ENCODE results near the gene IRAK1.
A peak's percentile ranks its signal among the peaks of the same experiment; 100 is the strongest.

The IRAK1 gene

DNA sequence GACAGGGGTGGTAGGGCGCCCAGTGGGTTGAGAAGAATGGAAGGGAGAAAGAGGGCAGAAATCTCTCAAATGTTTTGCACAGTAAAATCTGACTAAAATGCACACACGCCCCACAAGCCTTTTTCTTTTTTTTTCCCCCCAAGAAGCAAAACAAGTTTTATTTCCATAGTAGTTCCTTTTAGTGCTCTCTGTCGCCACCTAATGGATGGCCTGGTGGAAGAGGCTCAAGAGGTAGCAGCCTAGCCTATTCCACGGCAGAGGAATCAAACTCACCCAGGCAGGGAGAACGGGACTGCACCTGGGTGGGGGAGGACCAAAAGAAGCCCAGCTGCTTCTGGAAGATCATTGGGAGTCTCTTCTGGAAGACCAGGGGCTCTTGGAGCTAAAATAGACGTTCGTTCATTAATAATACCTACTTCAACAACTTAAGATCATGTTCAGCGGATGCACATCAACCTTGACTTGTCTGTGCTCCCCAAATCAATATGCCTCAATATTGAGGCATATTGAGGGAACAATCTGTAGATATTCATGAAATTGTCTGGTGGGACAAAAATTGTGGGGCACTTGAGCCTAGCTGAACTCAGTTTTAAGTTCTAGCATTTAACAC is 31.6 kb upstream of the IRAK1 start:
- H3K27me3 ChIP-seq (ENCODE audit: insufficient read depth, low read length), result no peaks in the 10 kb centered on the region
- peaks cover 18% of the 10 kb centered on the region for H3K4me1 ChIP-seq (ENCODE audit: control insufficient read depth, insufficient read depth, low read length, unreplicated experiment)
- H3K36me3 ChIP-seq (ENCODE audit: insufficient read depth, low read length), result no peaks in the 10 kb centered on the region
- no peak overlapping the region for H3K27ac ChIP-seq (ENCODE audit: low read depth, low read length)
- no peak overlapping the region for H3K4me3 ChIP-seq (ENCODE audit: low read depth, low read length)
- H3K79me2 ChIP-seq (ENCODE audit: control insufficient read depth, insufficient read depth, low read length, unreplicated experiment), result peaks cover 40% of the 10 kb centered on the region
- no peak overlapping the region for H2AFZ ChIP-seq (ENCODE audit: low read length, unreplicated experiment)

DNA sequence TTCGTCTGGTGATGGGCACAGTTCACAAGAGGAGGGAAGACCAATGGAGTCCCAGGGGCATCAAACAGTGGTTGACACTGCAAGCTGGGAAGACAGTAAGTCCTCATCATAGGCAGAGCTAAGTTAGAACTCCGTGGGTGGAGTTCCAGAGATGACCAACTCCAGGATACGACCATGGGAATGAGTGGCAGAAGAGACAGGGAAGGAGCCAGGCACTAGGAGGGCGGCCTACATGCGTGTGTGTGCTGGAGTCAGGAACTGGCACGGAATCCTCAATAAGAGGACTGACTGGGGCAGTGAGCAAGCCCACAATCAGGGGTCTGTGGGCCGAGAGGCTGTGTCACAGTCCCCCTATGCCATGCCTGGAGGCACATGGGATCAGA is 30.4 kb upstream of the IRAK1 start:
- Histone ChIP-seq H3K36me3 (ENCODE audit: insufficient read depth, low read length) (no peaks in the 10 kb centered on the region), H3K4me1 (ENCODE audit: control insufficient read depth, insufficient read depth, low read length, unreplicated experiment) (peaks cover 26% of the 10 kb centered on the region), H3K79me2 (ENCODE audit: control insufficient read depth, insufficient read depth, low read length, unreplicated experiment) (peaks cover 39% of the 10 kb centered on the region)

DNA sequence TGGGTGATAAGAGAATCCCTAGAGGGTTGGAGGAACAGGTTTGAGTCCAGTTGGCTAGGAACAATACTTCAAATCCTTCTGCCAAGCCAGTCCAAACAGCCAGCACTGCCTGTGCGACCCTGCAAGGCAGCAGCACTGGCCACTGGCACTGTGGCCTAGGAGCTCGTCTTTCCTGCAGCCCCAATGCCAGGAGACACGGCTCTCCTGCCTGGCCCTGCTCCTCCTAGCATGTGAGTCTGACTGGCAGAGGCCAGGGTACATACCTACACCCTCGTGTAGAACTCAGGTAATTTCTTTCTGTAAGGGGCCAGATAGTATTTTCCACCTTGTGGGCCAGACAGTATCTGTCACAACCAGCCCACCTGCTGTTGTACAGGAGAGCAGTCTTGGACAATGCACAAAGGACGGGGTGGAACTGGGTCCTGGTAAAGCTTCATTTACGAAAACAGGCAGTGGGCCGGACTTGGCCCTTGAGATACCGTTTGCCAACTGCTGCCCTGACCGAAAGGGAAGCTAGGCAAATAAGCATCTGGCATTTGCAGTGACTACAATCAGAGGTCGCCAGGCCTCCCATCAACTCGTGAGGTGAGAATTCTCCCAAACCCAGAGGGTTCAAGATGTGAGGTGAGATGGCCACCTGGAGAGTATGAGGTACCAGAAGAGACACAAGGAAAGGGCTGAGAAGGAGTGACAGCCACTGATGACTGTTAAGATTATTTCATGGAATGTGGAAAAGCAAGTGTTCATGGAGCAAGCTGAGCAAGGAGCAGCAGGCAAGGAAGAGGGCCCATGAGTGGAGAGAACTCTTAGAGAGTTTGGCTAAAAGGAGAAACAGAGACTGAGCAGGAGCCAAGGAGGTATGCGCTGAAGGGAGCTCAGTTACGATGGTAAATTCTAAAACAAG is 29.8 kb upstream of the IRAK1 start:
- Histone ChIP-seq H3K4me3 (ENCODE audit: low read depth, low read length) (no peak overlapping the region), H3K27ac (ENCODE audit: low read depth, low read length) (no peak overlapping the region), H3K36me3 (ENCODE audit: insufficient read depth, low read length) (no peaks in the 10 kb centered on the region), H3K79me2 (ENCODE audit: control insufficient read depth, insufficient read depth, low read length, unreplicated experiment) (peaks cover 44% of the 10 kb centered on the region), H3K27me3 (ENCODE audit: insufficient read depth, low read length) (no peaks in the 10 kb centered on the region), H2AFZ (ENCODE audit: low read length, unreplicated experiment) (no peak overlapping the region), H3K4me1 (ENCODE audit: control insufficient read depth, insufficient read depth, low read length, unreplicated experiment) (peaks cover 32% of the 10 kb centered on the region)

More for the DNA sequence above, 30.4 kb upstream of the IRAK1 start:
- H3K27me3 ChIP-seq (ENCODE audit: insufficient read depth, low read length), result no peaks in the 10 kb centered on the region
- H3K27ac ChIP-seq (ENCODE audit: low read depth, low read length), result no peak overlapping the region
- H2AFZ ChIP-seq (ENCODE audit: low read length, unreplicated experiment), result no peak overlapping the region
- no peak overlapping the region for H3K4me3 ChIP-seq (ENCODE audit: low read depth, low read length)

DNA sequence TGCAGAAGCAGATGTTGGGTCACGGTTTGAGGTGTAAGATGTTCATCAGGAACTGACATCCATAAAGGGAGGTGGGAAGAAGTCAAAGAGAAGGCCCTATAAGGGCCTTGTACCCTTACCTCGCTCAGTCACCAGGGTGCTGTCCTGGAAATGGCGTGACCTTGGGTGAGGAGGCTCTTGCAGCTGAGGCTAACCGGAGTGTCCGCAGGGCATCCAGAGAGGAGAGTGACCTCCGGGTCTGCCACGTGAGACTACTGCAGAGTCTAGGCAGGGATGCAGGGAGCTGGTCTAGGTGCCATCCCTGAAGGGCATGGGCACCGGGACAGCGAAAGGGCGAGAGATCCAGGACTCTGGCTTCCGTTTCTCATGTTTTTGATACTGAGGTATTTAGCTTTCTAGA is 28.7 kb upstream of the IRAK1 start:
- Histone ChIP-seq H2AFZ (ENCODE audit: low read length, unreplicated experiment) (no peak overlapping the region), H3K36me3 (ENCODE audit: insufficient read depth, low read length) (no peaks in the 10 kb centered on the region), H3K4me1 (ENCODE audit: control insufficient read depth, insufficient read depth, low read length, unreplicated experiment) (peaks cover 43% of the 10 kb centered on the region), H3K27me3 (ENCODE audit: insufficient read depth, low read length) (no peaks in the 10 kb centered on the region), H3K27ac (ENCODE audit: low read depth, low read length) (no peak overlapping the region), H3K4me3 (ENCODE audit: low read depth, low read length) (no peak overlapping the region), H3K79me2 (ENCODE audit: control insufficient read depth, insufficient read depth, low read length, unreplicated experiment) (peaks cover 48% of the 10 kb centered on the region)

DNA sequence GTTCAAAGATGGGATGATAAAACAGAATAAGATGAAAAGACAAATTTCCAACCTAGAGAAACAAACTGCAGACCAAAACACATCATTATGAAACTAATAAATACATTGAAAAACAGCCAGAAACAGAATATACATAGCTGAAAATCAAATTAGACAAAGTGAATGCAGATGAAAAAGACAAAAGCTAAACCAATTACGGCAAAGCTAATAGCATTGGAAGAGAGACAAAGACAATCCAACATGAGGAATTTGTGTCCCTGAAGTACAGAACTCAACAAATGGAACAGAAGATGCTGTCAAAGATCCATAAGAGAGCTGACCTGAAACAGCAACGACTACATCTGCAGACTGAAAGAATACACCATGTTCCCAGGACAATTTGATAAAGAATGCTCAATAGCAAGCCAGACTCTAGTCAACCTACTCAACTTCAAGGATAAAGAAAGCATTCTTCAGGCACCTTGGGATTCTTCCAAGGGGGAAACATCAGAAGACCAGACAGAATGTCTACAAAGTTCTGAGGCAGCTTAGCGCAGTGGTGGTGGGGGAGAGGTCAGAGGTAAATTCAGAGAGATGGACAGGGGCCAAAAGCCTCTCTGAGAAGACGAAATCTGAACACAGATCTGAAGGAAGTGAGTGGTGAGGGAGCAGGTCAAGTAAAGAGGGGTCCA is 27.4 kb upstream of the IRAK1 start:
- Histone ChIP-seq H3K36me3 (ENCODE audit: insufficient read depth, low read length) (no peaks in the 10 kb centered on the region), H3K27ac (ENCODE audit: low read depth, low read length) (peak overlapping the region; percentile 94), H3K27me3 (ENCODE audit: insufficient read depth, low read length) (no peaks in the 10 kb centered on the region), H2AFZ (ENCODE audit: low read length, unreplicated experiment) (no peak overlapping the region), H3K4me3 (ENCODE audit: low read depth, low read length) (0 out of 2 replicates have a peak overlapping the region, but pooled peaks have one; percentile 24), H3K4me1 (ENCODE audit: control insufficient read depth, insufficient read depth, low read length, unreplicated experiment) (peaks cover 55% of the 10 kb centered on the region), H3K79me2 (ENCODE audit: control insufficient read depth, insufficient read depth, low read length, unreplicated experiment) (peaks cover 42% of the 10 kb centered on the region)

DNA sequence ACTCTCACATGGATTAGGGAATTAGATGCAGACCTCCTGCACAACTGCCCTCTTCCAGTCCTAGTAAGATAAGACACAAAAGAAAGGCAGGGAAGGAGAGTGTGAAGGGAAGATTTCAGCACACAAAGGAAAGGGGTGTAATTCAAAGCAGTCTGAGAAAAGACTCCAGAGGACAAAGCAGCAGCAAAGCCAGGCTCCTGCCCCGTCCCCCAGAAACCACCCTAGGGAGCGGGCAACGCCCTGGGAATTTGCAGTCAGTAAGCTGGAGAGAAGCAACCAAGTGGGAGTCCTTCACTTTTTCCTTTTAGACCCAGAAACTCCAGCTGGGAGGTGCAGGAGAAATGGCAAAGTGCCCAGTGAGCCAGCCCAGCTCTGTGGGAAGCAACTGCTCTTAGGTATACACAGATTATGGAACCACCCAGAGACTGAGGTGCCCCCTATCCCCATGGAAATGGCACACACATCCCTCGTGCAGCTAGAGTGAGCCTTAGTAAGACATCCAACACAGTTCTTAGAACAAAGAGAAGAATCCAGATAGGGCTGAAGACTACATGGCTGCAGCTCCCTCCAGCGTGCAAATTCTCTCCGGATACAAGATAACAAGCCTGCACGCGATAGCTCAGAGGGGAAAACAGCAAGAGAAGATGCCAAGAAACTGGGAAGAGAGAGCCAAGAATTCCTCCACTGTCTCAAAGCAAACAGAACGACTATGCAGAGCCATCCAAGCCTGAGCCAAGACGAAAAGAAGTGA is 26.5 kb upstream of the IRAK1 start:
- no peaks in the 10 kb centered on the region for H3K27me3 ChIP-seq (ENCODE audit: insufficient read depth, low read length)
- no peak overlapping the region for H2AFZ ChIP-seq (ENCODE audit: low read length, unreplicated experiment)
- H3K27ac ChIP-seq (ENCODE audit: low read depth, low read length), result peak overlapping the region; percentile 94
- H3K4me1 ChIP-seq (ENCODE audit: control insufficient read depth, insufficient read depth, low read length, unreplicated experiment), result peaks cover 62% of the 10 kb centered on the region
- H3K4me3 ChIP-seq (ENCODE audit: low read depth, low read length), result no peak overlapping the region
- H3K79me2 ChIP-seq (ENCODE audit: control insufficient read depth, insufficient read depth, low read length, unreplicated experiment), result peaks cover 42% of the 10 kb centered on the region
- no peaks in the 10 kb centered on the region for H3K36me3 ChIP-seq (ENCODE audit: insufficient read depth, low read length)

DNA sequence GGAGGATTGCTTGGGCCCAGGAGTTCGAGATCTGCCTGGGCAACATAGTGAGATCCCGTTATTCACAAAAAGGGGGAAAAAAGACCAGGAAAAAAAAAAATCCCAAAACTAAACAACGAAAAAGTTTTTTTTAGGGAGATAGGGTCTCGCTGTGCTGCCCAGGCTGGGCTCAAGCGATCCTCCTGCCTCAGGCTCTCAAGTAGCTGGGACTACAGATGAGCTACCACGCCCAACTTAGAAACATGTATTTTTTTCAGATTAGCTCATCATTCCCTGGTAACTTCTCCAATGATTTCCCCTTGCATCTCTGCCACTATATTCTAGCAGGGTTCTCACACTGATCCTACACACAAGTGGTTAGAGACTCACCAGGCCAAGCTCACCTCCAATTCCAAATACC is 24.4 kb upstream of the IRAK1 start:
- H3K4me1 ChIP-seq (ENCODE audit: control insufficient read depth, insufficient read depth, low read length, unreplicated experiment), result peaks cover 82% of the 10 kb centered on the region
- no peaks in the 10 kb centered on the region for H3K36me3 ChIP-seq (ENCODE audit: insufficient read depth, low read length)
- no peak overlapping the region for H2AFZ ChIP-seq (ENCODE audit: low read length, unreplicated experiment)
- H3K4me3 ChIP-seq (ENCODE audit: low read depth, low read length), result no peak overlapping the region
- no peaks in the 10 kb centered on the region for H3K27me3 ChIP-seq (ENCODE audit: insufficient read depth, low read length)
- peak overlapping the region; percentile 94 for H3K27ac ChIP-seq (ENCODE audit: low read depth, low read length)
- peaks cover 26% of the 10 kb centered on the region for H3K79me2 ChIP-seq (ENCODE audit: control insufficient read depth, insufficient read depth, low read length, unreplicated experiment)

DNA sequence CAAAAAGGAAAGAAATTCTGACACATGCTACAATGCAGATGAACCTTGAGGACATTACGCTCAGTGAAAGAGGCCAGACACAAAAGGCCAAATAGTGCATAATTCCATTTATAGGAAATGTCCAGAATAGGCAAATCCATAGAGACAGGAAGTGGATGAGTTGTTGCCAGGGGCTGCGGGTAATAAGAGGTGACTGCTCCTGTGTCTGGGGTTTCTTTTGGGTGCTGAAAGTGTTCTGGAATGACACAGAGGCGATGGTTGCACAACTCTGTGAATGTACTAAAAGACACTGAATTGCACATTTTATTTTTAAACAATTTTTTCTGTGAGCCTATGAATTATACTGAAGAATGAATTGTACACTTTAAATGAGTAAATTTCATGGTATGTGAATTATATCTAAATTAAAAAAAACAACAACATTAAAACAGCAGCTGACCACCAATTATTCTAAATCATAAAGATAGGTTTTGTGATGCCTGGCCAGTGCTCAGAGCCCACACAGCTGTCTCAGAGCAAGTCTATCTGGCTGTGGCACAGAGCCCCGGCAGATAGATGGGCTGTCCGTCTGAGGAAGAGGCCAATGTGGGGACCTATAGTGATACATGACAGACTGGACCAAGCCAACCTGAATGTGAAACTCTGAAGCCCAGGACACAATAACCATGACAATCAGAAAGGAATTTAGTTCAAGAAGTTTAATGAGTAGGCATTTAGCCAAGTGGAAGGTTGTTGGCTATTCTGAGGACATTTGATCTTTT is 23.5 kb upstream of the IRAK1 start:
- Histone ChIP-seq H3K27me3 (ENCODE audit: insufficient read depth, low read length) (no peaks in the 10 kb centered on the region), H2AFZ (ENCODE audit: low read length, unreplicated experiment) (no peak overlapping the region), H3K4me3 (ENCODE audit: low read depth, low read length) (peak overlapping the region; percentile 36; the same call in 1 of the 2 replicates), H3K79me2 (ENCODE audit: control insufficient read depth, insufficient read depth, low read length, unreplicated experiment) (peaks cover 29% of the 10 kb centered on the region), H3K27ac (ENCODE audit: low read depth, low read length) (peak overlapping the region; percentile 94), H3K4me1 (ENCODE audit: control insufficient read depth, insufficient read depth, low read length, unreplicated experiment) (peaks cover 85% of the 10 kb centered on the region), H3K36me3 (ENCODE audit: insufficient read depth, low read length) (no peaks in the 10 kb centered on the region)

DNA sequence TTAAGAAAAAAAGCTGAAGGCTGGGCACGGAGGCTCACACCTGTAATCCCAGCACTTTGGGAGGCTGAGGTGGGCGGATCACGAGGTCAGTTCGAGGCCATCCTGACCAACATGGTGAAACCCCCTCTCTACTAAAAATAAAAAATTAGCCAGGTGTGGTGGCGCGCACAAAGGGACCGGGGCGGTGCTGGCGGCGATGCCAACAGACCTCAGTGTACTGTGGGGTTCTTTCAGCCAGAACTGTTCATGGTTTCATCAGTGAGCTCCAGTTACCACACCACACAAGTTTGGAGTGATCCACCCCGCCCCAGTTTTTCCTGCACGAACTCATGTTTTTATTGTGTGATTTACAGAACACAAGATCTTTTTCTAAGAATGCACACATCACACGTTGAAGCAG is 21.2 kb upstream of the IRAK1 start:
- Histone ChIP-seq H2AFZ (ENCODE audit: low read length, unreplicated experiment) (no peak overlapping the region), H3K79me2 (ENCODE audit: control insufficient read depth, insufficient read depth, low read length, unreplicated experiment) (peaks cover 36% of the 10 kb centered on the region), H3K4me3 (ENCODE audit: low read depth, low read length) (no peak overlapping the region), H3K36me3 (ENCODE audit: insufficient read depth, low read length) (no peaks in the 10 kb centered on the region), H3K4me1 (ENCODE audit: control insufficient read depth, insufficient read depth, low read length, unreplicated experiment) (peaks cover 64% of the 10 kb centered on the region), H3K27ac (ENCODE audit: low read depth, low read length) (peak overlapping the region; percentile 94), H3K27me3 (ENCODE audit: insufficient read depth, low read length) (no peaks in the 10 kb centered on the region)
